Stimulated activated CD4-positive, alpha-beta T cell treated with anti-CD3 and anti-CD28 coated beads, Interleukin-1b, Interleukin-23, amount 100 ng/mL, for 48 hours (primary cell): ENCODE results near the gene PRUNE2.

Source experiments
- DNase-seq: peaks from one replicate; pipeline ENCODE4 v3.0.0-alpha.2; 2020

Gene PRUNE2

DNA sequence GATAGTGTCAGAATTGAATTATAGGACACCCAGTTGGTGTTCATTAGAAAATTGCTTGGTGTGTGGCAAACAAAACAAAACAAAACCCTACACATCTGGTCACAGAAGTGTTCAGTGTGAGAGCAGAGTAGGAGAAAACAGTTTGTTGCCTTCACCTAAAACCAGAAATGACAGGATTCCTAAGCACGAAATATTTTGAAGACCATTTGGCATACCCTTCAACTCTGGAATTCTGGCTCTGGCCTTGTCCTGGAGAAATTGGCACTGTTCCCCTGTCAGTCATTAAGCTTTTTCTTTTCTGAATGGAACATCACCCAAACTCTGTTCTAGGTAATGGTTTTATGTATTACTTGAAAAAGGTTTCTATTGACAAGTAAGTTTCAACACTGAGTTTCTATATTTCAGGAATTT lies 251.9 kb downstream of the PRUNE2 start:
- no peak for DNase-seq

DNA sequence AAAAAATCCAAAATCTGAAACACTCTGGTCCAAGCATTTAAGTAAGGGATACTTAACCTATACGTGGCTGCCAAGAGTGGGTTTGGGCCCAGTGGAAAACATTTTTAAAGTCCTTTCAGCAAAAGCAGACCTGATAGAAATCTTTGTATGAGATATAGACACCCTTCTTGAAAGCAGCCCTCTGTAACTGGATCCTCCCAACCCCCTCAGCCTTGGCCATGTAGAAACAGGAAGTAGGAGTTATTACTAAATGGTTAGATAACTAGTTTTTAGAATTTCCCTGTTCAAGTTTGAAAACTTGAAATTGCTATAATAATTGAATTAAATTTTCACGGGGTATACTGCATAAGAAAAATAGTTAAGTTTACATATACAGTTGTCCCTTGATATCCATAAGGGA lies 253.0 kb downstream of the PRUNE2 start:
- DNase-seq = no peak

DNA sequence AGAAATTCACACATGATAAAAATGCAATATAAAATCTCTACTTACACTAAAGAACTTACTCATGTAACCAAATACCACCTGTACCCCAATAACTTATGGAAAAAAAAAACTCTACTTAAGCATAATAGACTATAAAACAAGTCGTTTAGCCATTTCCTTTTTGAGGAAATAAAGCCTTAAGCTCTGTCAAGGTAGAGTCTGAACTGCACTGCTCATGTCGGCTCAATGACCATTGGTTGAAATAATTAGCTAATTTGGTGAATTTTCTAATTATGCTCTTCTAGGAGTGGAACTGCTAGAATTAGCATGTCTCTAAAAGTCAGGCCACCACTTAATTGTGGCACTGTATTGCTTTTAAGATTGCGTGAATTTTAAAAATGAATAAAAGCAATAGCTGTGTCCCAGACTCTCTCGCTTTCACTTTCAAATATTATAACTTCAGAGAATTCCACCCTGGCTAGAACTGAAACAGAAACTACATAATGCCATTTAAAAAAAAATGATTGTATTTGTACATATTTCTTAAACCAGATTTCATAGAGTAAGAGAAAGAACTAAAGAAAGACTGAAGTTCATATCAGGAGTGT lies 254.7 kb downstream of the PRUNE2 start:
- no peak for DNase-seq

DNA sequence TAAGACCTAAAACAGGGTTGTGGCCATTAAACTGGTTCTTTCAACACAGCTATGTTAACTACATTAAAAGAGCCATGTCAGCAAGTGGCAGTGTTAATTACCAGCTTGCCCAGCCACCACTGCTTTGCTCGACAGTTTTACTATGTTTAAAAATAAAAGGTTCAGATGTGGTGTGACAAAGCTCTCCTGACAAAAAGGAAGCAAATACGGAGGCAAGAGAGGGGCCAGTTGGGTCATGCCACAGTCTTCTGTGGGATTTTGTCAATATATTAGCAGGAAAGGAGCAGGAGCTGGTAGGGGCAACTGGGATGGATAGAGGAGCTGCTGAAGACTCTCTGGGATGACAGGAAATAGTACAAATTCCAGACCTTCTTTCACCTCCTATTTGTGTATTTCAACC lies 255.2 kb downstream of the PRUNE2 start:
- no peak for DNase-seq

DNA sequence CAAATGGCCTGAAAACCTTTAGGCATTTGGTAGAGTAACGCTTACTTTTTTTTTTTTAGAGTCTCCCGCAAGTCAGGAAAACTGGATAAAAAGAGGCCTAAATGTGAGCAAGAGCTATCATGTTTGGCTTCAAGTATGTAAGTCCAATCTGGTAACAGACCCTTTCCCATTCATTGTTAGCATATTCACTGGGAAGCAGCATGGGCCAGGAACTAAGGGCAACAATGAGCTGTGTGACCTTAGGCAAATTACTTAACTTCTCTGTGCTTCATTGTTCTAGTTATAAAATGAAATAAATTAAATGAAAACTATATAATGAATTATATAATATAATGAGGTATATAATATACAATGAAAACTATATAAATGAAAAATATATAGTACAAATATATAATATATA lies 256.0 kb downstream of the PRUNE2 start:
- DNase-seq = no peak

DNA sequence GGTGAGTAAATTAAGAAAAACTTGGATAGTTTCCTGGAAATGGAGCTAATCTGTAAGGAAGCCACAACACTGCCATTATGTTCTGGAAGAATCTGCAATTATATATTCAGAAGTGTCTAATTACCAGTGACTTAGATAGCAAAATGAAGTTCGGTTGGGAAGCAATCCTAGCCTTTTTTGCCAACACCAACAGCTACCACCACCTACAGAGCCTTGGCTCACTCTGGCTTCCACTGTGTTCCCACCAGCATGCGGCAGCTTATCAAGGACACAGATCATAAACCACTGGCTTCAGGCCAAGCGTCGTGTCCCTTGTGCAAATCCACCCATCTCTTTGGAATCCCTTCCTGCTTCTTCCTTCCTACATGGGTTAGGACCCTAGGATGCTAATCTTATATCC lies 259.7 kb downstream of the PRUNE2 start:
- DNase-seq = no peak

DNA sequence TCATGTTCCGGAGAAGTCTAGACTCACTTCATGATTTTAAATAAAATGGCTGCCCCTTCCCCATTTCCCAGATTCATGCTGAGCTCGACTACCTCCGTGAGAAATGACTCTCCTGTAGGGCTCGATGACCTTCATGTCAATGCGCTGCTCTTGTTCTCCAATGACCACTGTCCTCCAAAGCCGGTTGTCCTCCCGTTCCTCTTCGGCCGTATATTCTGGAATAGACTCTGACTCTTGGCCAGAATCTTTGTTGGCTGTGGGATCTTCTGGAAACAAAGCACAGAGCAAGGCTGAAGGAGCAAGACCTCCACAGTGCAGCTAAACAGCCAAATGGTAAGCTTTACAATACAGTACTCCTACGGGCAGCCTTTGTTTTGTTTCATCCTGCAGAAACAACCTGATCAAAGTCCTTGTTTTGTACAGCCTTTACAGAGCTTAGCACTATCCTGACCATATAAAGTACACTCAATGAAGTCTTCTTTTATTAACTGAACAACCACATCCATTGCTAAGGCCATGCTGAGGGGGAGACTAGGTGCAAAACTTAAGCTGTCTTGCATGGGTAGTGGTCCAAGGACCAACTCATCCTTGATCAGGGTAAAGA lies 261.2 kb downstream of the PRUNE2 start:
- no peak for DNase-seq

DNA sequence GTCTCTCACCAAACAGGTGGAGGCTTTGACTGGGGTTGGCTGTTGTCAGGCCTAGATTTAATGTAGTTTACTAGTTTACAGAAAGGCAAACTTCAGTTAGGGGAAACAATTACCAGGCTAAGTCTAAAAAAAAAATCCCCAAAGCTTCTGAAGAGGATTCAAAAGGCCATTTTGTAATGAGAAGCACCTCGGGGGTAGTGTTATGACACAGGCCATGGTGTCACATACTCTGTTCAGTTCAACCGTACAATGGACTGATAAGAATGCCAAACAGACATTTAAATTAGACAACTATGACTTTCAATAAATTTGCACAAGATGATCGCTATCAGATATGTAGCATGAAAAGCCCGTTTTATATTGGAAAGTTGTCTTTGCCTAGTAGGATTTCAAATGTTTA lies 261.7 kb downstream of the PRUNE2 start:
- no peak for DNase-seq

DNA sequence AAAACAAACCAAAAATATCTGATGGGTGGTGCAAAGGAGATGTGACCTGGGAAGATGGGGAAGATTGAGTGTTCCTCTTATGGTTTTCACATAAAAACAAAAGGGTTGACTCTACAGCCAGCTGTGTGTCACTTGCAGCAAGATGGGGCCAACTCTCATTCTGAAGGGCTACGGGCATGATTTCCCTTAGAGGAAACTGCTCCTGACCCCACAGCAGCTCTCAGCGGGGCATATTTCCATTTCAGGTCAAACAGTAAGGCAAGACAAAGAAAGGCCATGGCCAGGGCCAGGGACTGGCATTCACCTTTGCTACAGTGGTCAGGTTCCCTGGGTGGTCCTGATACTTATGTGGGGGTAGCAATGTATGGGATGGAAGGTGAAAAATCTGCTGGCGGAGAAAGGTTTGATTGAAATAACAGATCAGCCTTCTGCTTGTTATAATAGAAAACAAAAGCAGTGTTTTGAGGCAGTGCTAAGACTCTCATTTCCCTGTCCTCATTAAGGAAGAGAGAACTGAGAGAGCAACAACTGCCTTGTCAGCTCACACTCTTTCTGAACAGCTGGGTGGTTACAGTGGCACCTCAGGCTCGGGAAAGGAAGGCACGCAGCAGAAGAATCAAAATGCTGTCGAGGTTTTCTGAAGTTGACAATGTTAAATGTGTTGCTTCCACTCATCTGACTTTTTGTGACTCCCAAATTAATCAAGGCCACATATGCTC lies 262.4 kb downstream of the PRUNE2 start:
- no peak for DNase-seq

DNA sequence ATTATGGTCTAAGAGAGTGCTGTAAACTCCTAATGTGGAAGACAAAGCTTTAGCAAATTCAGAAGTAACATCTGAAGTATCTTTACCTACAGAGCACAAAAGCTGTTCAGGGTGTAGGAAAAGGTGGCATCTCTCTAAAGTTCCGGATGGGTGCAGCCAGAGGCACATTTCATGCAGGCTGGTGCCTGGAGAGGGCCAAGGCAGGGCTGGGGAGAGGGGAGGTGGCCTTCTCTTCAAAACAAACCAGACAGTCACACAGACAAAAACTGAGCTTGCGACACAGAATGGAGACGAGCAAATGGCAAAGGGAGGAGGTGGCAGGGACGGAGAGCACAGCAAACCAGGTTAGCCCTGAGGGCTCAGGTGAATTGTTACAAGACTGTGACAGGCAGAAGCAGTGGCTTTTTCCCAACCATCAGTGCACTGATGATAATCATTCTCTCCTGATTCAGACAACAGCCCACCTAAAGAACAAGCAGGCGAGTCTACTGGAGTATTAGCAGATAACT lies 263.2 kb downstream of the PRUNE2 start:
- DNase-seq = no peak

DNA sequence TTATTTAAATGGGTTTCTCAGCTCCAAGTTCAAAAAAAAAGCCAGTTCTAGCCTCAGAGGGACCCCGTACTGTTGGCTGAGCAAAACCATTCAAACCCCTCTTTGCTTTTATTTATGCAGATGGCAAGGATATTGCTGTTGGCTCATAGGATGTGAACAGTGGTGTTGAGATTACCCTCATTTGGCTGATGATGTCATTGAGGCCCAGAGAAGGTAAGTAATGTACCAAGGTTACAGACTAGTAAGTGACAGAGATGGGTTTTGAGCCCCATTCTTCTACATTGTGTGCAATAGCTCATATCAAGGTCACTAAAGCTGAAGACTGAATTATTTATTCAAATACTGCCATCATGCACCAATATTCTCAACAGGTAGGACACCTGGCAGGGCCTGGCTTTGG lies 263.8 kb downstream of the PRUNE2 start:
- no peak for DNase-seq

DNA sequence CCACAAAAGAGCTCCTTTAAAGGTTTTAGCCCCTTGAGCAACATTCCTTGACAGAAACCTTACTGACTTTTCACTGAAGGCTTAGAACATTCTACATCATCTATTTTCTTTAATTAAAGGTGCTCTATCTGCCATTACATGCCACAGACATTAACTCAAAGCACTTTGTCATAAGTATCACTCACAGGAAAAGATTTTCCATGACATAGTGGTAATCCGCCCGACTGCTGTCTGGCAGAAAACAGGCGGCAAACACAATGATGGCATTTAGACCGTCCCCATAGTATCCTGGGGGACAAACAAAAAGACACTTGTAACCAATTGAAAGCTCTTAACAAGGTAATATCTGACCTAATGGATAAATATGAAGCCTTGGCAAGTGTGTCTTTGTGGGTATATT lies 267.9 kb downstream of the PRUNE2 start:
- DNase-seq = no peak

DNA sequence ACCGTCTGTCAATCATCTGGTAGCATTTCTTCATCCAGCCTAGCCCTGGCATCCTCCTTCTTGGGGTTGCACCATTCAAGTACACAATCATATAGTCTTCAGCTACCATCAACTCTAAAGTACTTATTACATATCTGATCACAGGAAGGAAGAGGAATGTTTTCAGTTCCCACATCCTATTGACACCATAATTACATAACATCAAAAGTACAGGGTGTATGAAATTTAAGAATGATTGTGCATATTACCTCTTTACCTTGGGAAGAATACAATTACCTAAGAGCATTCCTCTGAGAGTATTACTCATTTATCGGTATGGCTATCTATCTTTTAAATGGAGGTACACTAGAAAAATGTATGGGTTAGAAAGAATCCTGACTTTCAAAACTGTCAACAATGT lies 268.5 kb downstream of the PRUNE2 start:
- DNase-seq = no peak

DNA sequence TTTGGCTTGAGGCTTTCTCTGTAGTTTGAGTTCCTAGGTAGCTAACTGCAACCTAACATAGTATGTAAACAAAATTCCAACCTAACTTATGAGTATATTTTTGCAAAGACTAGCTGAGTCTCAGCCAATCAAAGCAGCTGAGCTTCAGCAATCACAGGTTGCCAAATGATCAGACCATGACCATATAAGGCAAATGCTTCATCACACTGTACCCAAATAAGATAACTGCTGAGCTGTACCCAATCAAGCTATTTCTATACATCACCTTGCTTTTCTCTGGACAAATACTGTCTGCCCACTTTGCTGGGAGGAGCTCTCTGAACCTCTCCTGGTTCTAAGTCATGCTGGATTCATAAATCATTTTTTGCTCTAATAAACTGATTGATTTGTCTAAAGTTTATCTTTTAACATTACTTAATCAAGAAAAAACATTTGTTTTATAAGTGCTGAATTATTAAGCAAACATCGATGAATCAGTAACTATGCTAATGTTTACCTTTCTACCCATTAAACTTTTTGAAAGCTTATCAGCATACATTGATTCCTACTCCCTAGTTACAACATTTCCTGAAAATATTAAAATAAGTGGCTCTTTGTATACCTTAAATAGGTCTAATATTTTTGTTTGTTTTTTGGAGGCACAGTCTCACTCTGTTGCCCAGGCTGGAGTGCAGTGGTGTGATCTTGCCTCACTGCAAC lies 271.4 kb downstream of the PRUNE2 start:
- DNase-seq = no peak

DNA sequence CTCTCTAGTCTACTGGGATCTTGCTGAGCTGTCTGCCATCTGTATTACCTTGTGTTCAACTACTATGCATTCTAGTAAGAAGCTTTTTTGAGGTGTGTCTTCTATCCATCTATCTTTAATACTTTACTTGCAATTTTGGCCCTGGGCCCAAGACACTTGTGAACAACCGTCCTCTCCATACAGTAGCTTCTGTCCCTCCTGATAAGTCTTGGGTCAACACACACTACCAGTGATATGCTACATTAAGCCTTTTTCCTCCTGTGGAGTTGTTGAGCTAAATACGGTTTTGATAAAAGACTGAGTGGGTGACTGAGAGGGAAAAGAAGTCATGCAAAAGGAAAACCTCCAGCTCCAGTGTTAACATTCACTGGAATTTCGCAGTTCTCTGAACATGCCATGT lies 275.0 kb downstream of the PRUNE2 start:
- no peak for DNase-seq

DNA sequence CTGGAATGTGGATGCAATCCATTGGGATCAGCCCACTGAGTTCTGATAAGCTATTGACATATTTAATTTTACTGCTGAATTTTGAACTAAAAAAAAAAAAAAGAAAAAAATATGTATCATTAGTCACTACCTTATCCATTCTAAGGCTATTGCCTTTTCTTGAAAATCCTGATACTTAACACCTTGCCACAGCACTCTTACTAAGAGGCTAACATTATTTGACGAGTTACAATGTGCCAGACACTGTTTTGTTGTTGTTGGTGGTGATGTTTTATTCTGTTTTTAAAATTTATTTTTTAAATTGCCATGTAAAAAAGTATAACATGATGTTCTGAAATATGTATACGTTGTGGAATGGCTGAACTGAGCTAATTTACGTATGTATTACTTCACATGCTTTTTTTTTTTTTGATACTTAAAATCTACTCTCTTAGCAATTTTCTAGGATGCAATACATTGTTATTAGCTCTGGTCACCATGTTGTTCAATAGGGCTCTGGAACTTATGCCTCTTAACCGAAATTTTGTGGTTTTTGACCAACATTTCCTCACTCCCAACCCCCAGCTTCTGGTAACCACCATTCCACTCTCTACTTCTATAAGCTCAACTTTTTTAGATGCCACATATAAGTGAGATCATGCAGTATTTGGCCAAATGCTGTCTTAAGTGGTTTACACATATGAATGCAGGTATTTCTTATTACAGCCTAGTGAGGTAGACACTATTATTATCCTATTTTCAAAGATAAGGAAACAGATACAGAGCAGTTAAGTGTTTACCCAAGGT lies 276.5 kb downstream of the PRUNE2 start:
- no peak for DNase-seq

DNA sequence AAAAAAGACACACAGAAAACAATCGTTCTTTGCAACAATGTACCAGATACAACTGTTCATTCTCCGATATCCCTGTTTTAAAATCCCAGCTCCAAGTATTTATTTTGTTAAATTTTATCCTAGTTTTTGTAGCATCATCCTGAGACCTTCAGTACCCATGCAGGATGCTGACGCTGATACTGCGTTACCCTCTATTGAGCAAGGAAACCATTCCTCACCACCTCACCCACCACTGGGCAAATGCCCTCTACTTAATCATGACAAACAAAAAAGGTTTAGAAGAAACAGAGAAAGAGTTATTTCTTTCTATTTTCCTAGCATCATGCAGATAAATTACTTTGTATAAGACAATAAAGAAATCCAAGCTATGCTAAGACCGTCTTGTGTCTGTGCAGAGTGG lies 277.8 kb downstream of the PRUNE2 start:
- no peak for DNase-seq

DNA sequence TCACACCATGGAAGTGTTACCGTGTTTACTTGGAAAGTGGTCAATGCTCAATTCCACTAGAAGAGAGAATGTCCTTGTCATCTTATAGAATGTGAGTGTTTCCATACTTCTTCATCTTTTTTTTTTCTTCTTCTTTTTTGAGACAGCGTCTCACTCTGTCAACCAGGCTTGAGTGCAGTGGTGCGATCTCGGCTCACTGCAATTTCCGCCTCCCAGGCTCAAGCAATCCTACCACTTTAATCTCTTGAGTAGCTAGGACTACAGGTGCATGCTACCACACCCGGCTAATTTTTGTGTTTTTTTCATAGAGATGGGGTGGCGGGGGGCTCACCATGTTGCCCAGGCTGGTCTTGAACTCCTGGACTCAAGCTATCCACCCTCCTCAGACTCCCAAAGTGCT lies 278.9 kb downstream of the PRUNE2 start:
- DNase-seq = no peak

DNA sequence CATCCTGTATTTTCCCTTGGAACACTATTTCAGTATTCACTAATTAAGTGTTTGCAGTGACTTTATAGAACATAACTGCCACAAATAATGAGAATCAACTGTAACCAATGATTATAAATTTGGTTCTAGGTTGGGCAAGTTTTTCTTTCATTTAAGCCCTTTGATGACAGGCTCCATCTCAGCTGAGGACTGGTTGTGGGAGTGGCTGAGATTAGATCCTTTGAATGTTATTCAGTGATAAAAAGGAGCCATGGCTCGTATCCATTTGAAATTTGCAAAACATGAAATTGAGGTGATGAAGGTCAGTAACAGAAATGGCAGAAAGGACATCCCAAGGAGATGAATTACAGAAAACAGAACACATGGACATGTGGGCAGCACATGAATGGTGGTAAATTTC lies 279.8 kb downstream of the PRUNE2 start:
- DNase-seq = no peak

DNA sequence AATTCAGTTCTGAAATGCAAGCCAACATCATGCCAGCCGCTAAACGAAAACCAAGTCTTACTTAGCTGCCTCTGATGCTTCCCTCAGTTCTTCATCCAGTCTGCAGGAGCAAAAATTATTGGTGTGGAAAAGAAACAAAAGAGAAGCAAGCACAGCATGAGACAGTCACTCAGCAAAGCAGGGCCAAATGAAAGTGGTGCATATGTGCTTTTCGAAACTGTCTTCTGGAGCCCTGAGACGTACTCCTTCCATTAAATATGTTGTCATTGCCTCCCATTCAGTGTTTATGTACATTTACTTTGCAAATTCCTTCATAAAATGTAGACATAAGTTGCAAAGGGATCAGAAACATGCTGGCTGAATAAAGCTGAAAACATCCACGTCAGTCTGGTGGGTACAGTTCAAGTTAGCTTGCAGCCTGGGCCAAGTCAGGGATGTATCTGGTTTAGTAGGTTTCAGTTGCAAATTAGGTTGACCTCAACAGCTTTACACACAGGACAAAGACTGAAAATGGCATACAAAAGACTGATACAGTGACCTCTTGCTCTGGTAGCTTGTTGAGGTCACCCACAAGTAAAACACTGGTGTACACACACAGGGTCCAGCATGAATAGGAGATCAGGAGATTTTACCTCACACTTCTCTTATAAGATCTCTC lies 281.4 kb downstream of the PRUNE2 start:
- DNase-seq = no peak

DNA sequence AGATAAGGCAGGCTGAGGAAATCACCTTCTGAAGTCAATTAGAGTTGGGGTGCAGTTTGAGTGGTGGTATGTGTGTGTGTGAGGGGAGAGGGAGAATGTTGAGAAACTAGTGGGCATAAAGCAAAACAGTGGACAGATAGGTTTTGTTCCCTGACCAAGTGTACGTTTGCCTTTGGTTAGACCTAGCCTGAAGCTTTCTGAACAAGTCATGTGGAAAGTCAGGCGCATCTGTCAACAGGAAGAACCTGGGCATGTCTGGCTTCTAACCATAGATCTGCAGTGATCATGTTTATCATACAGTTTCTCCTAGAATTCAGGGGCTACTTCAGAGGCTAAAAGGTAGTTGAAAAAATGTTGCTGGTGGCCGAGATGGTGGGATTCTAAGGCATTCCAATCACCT lies 284.9 kb downstream of the PRUNE2 start:
- DNase-seq = no peak

DNA sequence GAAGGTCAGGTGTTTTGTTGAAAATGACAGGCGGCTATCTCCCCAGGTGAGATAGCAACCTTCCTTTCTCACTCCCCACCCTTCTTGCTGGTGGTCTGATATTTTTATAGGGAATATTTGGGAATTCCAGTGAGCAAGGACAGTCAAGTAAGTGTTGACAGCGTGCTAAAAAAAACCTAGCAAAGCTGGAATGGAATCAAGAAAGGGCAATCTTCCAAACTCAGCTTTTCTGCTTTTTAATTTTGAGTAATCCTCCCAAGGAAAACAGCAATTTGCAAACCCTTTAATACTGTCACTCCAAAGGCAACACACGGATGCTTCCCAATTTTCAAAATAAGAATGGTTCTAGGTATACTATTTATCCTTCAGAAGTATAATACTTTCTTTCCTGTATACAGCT lies 285.3 kb downstream of the PRUNE2 start:
- no peak for DNase-seq

DNA sequence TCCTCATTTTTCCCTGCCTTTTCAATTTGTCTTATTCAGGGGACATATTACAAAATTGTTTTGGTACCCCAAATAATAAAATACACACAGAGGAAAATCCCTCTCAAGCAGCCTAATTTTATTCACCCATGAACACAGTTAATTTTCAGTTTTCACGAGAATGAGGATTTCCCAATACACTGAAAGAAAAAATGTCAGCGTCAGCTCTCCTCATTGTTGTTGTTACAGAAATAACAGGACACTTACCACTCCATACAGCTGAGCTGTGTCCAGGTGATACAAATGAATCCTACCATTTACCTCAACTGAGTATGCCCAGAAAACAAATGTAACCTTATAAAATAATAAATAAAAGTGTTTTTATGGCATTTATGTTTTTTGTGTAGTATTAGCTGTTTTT lies 286.3 kb downstream of the PRUNE2 start:
- DNase-seq = no peak
